HG03565 (cell line): ENCODE measurements around the gene PARN.
"Not testable (repeated sequence)": the region's sequence is repeated elsewhere in the genome, so short reads cannot be mapped to it uniquely, and the experiment has no call there.

ENCODE experiments used
- ATAC-seq: cut with Tn5 transposase; IDR thresholded peaks from one replicate; pipeline ENCODE4 v1.9.1; 2021; ENCODE audit warnings: mild to moderate bottlenecking, moderate library complexity; ENCODE audit not compliant: unreplicated experiment

PARN gene

DNA sequence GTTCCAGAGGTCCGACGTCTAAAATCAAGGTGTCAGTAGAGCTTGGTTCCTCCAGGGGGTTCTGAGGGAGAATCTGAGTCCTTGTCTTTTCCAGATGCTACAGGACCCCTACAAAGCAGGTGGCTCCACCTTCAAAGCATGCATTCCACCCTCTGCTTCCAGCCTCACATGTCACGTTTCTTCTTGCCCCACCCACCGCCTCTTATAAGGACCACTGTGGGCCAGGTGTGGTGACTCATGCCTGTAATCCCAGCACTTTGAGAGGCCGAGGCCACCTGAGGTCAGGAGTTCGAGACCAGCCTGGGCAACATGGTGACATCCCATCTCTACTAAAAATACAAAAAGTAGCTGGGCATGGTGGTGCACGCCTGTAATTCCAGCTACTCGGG, 227.1 kb downstream of the PARN start:
- ATAC-seq = not testable (repeated sequence)

DNA sequence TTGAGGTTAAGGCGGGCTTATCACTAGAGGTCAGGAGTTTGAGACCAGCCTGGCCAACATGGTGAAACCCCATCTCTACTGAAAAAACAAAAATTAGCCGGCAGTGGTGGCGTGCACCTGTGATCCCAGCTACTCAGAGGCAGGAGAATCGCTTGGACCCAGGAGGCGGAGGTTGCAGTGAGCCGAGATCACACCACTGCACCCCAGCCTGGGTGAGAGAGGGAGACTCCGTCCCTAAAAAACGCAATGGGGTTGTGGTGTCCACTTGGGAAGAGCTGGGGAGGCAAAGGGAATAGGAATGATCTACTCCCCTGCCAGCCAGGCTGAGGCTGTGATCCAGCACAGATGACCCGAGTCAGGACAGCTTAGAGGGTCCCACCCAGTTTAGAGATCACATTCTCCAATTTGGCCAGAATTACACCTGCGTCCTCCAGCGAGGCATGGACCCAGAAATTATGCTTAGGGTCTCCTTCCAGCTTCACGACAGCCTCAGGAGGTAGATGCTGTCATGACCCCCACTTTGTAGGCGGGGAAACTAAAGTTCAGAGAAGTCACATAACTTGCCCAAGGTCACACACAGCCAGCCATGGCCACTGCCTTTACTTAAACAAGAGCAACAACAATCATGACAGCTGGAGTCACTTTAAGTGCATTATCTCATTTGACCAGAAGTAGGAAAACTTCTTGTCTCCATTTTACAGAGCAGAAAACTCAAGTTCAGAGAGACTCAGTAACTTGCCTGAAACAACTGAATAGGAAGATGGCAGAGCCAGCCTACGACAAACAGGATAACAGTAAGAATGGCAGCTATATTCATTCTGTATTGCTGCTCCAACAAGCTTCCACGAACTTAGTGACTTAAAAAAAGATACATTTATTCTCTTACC, 227.7 kb downstream of the PARN start:
- ATAC-seq = not testable (repeated sequence)

DNA sequence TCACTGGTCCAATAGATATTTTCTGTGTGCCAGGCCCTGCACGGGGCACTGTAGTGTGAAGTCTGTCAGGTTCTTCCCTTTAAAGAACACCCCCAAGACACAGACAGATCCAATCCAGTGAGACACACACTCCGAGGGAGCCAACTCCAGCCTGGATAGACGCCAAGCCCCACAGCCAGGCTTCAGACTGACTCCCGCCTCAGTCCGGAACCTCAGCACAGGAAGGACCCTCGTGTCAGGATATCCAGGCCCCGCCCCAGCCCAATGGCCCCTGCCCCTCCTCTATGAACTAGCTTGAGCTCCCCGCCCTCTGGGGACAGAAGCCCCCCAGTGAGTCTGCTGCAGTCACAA, 228.4 kb downstream of the PARN start:
- ATAC-seq = not testable (repeated sequence)

DNA sequence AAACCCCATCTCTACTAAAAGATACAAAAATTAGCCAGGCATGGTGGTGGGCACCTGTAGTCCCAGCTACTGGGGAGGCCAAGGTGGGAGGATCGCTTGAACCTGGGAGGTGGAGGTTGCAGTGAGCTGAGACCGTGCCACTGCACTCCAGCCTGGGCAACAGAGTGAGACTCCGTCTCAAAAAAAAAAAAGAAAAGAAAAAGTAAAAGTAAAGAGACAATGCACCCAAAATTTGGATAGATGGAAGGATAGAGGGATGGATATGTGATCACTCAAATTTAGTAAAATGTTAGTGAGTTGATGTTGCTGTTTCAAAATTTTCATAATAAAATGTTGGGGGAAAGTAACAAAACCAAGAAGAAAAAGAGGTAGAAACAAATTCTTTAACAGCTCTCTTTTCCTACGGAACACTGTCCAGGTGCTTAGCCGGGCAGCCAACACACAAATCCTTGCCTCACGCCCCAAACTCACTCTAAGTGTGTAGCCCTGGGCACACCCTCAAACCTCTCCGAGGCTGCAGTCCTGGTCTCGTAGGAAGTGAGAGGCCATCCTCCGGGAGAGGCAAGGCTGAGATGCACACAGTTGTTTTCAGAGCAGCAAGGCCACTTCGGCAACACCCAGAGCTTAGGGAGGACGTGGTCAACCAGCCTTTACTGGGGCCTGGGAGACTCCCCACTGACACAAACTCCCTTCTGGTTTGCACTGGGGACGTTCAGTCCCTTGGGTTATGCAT, 228.9 kb downstream of the PARN start:
- not testable (repeated sequence) for ATAC-seq

DNA sequence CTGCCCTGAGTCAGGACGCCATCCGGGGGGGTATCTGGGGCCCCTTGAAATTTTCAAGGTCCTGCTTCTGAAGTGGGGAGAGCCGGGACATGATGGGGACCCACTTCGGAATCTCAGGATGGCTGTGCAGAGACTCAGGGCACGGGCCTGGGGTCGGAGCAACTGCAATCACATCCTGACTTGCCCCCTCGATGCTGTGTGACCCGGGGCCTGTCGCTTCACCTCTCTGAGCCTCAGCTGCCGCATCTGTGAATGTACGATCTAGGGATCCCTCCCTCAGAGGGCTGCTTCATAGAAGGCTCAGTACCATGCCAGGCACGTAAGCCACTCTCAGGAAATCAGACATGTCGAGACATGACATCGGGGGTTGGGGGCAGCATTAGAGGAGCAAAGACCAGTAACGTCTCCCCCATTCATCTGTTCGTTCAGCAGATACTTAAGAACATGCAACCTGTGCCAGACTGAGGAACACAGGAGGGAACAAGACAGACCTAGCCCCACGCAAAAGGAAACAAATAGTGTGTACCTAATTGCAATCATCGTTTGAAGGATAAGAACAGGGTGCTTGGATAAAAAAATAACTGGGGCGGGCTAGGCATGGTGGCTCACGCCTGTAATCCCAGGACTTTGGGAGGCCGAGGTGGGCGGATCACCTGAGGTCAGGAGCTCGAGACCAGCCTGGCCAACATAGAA, 229.6 kb downstream of the PARN start:
- ATAC-seq = no peak

DNA sequence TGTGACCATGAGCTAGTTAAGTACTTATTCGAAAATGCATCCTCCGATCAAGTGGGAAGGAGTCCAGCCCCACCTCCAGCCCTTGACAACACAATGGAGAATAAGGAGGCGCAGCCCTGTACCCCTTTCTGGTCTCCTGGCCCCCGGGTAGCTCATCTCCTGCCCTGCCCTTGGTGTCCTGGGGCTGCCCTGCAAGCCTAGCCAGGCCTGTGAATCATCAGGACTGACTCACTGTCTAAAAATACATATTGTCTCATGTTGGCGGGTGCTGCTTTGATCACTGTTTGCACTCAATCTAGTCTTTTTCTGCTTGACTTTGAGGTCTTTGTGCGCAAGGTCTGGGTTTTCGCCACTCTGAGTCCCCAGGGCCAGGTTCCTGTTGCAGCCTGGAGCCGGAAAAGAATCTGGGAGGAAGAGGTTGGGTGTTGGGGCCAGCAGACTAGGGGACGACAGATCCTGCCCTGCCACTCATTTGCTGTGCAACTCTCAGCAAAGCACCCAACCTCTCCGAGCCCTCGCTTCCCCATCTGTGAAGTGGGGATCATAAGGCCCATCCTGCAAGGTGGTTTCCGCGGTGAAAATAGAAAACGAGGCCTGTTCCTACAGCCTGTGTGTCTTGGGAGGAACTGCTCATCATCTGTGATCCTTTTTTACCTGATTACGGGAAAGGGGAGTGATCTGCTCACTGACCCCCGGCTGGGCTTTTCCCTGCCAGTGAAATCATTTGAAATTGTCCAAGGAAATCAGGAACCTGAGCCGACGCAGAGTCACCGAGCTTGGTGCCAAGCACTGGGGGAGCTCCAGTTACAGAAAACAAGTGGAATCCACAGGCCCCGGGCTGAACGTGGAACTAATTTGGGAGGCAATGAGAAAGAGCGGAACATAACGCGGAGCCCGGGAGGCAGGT, 230.4 kb downstream of the PARN start:
- peak; percentile 85 for ATAC-seq

- no peak for ATAC-seq
Measured at GRCh38 chr16:14398014-14398717, 231.9 kb downstream of the PARN start.

- not testable (repeated sequence) for ATAC-seq
Measured at GRCh38 chr16:14395710-14396304, 234.3 kb downstream of the PARN start.

- ATAC-seq = no peak
Measured at GRCh38 chr16:14394834-14395233, 235.2 kb downstream of the PARN start.

DNA sequence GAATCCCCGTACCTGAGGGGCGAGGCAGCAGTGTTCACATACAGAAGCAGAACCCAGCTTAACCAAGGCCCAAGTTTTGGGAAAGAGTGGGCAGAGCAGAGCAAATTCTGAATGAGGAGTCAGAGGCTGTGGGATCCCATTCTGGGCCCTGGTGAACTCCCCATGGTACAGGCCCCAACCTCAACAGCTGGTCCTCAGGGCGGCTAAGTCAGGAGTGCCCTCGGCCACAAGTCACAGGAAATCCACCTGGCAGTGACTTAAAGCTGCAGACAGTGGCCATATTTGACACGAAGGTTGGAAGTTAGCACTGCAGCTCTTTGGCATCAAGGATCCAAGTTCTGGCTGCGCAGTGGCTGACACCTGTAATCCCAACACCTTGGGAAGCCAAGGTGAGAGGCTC, 237.1 kb downstream of the PARN start:
- ATAC-seq = no peak

DNA sequence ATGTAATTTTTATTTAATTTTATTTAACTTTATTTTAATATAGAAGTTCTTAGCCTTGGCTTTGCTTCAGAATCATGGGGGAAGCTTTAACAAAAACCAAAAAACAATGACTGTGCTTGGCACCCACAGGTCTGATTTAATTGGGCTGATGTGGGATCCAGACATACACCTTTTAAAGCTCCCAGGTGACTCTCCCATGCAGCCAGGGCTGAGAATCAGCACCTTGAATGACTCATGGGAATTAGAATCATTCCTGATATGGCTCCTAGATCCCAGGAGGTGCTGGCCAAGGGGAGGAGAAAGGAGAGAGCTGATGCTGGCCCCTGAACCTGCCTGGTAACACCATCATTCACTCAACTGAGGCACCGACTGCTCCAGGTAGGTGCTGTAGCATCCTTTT, 240.7 kb downstream of the PARN start:
- ATAC-seq = no peak

- no peak for ATAC-seq
Measured at GRCh38 chr16:14388243-14388642, 241.8 kb downstream of the PARN start.

DNA sequence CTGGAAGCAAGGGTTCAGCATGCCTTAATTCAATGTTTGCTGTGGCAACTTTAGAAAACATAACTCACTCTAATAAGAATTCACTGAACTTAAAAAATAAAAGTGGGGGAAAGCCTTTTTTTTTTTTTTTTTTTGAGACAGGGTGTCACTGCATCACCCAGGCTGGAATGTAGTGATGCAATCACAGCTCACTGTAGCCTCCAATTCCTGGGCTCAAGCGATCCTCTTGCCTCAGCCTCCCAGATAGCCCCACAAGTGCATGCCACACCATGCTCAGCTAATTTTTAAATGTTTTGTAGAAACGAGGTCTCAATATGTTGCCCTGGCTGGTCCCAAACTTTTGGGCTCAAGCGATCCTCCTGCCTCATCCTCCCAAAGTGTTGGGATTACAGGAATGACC, 243.9 kb downstream of the PARN start:
- no peak for ATAC-seq
